GM21423 (cell line): ENCODE results near the gene SVOPL.

Source experiments
- ATAC-seq: cut with Tn5 transposase; IDR thresholded peaks from one replicate; pipeline ENCODE4 v1.9.1; 2021; ENCODE audit warnings: mild to moderate bottlenecking, moderate library complexity; ENCODE audit not compliant: unreplicated experiment

Gene SVOPL

DNA sequence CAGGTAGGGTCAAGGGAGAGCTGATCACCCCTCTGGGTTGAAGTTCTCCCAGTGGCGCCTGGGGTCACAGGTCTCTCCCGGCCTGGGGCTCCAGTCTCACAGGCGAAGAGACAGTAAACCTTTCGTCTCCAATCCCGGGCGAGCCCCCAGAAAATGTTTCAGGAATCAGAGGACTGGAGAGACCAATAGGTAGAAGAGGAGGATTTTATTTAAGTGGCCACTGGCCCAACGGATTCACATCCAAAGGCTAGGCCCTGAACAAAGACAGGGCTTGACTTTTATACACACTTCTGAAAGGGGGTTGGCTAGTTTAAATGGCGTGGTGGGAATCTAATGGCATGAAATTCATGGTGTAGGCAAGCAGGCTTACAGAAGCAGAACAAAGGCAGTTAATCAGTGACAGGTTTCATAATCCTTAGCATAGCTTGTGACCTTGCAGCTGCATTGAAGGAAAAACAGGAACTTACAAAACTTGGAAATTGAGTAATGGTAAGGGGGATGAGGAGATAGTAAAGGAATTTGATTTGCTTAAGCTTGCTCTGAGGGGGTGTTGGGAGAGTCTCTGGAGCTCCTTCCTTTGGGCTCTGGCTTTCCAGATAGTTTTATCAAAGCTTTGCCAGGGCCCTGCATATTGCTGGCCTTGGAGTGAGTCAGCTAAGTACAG is 135.6 kb downstream of the SVOPL start:
- ATAC-seq = no peak

- no peak for ATAC-seq
These were observed 136.1 kb downstream of the SVOPL start for GRCh38 chr7:138565071-138565450.

DNA sequence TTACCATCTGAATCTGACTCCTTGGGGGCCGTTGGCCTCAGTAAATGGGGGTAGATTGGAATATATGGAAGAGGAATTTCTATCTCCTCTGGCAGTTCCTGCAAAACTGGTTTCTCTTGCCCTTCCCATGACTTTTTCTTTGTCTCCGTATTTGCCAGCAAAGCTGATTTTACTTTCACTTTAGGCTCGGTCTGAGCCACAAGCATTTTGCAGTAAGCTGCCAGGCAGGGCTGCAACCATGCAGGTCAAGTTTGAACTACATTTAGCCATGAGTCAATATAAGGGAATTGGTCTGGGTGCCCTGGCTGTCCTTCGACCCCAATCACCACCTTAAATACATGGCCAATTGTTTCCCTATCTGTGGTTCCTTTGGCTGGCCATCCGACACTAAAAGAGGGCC is 136.8 kb downstream of the SVOPL start:
- no peak for ATAC-seq

DNA sequence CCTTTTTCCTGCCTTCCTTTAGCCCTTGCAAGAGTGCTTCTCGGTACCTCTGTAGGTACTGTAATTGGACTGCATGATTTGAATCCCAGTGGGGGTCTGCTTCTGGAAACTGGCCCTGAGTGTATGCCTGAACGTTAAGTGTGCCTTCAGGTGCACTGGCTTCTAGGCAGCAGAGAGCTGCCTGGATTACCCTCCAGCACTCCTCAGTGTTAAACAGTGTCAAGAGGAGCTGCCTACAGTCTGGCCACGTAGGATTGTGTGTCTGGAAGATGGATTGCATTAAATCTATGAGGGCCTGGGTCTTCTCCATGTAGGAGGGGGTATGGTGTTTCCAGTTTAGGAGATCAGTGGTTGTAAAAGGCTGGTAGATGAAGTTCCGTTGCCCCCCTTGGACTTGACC is 137.4 kb downstream of the SVOPL start:
- ATAC-seq = no peak

GRCh38 chr7:138559448-138559847 is 141.7 kb downstream of the SVOPL start:
- ATAC-seq = no peak

GRCh38 chr7:138556771-138557484 is 144.2 kb downstream of the SVOPL start:
- ATAC-seq = no peak

DNA sequence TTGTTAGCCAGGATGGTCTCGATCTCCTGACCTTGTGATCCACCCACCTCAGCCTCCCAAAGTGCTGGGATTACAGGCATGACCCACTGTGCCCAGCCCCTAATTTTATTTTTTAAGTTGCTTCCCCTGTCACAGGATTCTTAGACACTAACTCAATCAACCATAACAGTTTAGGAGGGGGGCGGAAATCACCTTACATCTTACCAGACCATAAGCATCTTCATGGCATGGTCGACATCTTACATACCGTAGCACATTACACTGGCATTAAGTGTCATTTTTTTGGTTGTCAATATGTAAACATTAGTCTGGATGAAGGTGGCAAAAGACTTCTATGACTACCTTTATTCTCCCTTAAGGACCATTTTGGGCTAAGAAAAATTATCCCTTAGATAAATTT is 145.5 kb downstream of the SVOPL start:
- no peak for ATAC-seq

GRCh38 chr7:138554674-138555073 is 146.5 kb downstream of the SVOPL start:
- ATAC-seq = no peak

GRCh38 chr7:138553805-138554204 is 147.4 kb downstream of the SVOPL start:
- ATAC-seq = no peak

DNA sequence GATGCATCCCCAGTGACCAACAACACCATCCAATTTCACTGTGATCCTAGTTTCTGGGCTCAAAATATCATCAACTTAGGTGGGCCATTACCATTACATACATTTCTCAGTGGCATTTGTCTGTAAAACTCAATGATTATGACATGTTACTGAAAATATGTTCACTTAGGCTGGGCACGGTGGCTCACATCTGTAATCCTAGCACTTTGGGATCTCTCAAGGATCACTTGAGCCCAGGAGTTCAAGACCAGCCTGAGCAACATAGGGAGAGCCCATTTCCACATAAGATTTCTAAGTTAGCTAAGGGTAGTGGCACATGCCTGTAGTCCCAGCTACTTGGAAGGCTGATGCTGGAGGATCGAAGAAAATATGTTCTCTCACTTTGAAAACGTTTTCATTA is 150.1 kb downstream of the SVOPL start:
- ATAC-seq = no peak

DNA sequence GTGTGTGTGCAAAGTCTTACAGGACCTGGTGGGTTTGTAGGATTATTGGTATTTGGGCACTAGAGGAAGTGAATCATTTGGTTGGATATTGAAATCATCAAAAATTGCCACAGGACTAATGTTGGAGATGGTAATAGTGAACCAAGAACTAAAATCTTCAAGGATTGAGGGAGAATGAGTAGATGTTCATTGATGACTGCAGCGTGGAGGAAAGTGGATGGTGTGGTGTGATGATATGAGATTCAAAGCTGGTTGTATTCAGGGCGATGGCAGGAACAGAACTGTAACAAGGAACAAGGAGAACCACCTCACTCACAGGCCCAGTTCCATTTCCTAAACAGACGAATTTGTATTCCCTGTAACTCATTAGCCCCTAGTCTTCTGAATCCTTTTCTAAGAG is 150.8 kb downstream of the SVOPL start:
- ATAC-seq = no peak

DNA sequence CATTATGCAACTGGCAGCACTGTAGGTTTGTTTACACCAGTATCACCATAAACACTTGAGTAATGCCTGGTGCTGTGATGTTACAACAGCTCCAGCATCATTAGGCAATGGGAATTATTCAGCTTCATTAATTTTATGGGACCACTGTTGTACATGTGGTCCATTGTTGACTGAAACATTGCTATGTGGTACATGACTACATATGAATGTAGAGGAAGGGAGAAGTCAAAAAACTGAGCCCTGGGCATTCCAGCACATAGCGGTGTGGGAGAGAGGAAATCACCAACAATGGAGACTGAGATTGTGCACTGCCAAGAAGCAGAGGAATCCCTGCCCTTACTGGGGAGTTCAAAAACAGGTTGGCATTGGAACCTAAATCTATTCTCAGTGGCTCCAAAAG is 152.1 kb downstream of the SVOPL start:
- no peak for ATAC-seq

GRCh38 chr7:138546829-138547228 is 154.3 kb downstream of the SVOPL start:
- no peak for ATAC-seq

DNA sequence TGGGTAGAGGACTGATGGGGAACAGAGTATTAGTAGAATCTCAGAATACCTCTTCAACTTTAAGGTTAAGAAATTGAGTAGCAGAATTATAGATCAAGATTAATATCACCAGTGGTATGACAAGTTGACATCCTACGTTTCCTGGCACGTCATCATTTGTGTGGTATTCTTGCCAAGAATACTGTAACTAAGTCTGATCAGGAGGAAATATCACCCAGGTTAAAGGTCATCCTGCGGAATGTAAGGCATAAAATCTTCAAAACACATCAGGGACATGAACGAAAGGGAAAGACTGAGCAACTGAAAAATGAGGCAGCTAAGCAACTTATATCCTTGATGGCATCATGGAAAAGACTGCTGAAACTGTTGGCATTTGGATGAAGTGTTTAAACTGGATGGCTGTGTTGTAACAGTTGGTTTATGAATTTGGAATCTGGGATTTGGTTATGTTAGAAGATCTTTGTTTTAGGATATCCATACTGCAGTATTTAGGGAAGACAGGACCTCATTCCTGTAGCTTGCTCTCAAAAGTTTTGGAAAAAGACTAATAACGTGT is 155.0 kb downstream of the SVOPL start:
- no peak for ATAC-seq

DNA sequence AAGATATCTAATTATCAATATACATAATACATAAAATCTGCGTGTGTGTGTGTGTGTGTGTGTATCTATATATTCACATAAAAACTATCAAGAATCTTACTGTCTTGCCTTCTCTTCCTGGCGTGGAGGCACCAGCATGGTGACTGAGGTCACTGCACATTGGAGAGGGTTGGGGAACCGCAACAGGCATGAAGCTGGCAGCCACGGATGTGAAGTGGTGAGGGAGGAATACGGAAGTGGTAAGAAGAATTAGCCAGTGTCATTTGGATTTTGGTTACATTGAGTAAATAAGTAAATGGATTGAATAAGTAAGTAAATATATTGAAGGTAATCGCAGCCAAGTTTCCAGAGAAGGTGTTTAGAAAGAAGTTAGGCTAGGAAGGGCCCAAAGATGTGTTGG is 156.0 kb downstream of the SVOPL start:
- no peak for ATAC-seq
